Transverse colon (tissue), 3 donors: ENCODE measurements around the gene PTBP1.

Source experiments
- EP300 ChIP-seq: sonication (generic); formaldehyde crosslinking; IDR thresholded peaks from one replicate; pipeline ENCODE4 v1.6.1; 2017; ENCODE audit warnings: antibody characterized with exemption, low read depth
- TF ChIP-seq, protein P1 (sequence below), 5 experiments: fragments of 200-600 bp in 3 of 5; fragments of 450-650 bp in 2 of 5; sonication (generic) in 3 of 5; IDR thresholded peaks; 1 replicate in 2 of 5; 2 replicates in 3 of 5; pipeline ENCODE4 v1.5.1; 2016 to 2017; ENCODE audit warnings: antibody characterized with exemption in 5 of 5, inconsistent platforms in 3 of 5, mild to moderate bottlenecking in 2 of 5, moderate library complexity in 1 of 5

DNA sequence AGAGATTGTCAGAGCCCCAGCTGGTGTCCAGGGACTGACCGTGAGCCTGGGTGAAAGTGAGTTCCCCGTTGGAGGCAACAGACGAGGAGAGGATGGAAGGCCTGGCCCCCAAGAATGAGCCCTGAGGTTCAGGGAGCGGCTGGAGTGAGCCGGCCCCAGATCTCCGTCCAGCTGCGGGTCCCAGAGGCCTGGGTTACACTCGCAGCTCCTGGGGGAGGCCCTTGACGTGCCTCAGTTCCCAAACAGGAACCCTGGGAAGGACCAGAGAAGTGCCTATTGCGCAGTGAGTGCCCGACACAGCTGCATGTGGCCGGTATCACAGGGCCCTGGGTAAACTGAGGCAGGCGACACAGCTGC, 53.7 kb downstream of the PTBP1 start:
- TF ChIP-seq, protein P1, sequence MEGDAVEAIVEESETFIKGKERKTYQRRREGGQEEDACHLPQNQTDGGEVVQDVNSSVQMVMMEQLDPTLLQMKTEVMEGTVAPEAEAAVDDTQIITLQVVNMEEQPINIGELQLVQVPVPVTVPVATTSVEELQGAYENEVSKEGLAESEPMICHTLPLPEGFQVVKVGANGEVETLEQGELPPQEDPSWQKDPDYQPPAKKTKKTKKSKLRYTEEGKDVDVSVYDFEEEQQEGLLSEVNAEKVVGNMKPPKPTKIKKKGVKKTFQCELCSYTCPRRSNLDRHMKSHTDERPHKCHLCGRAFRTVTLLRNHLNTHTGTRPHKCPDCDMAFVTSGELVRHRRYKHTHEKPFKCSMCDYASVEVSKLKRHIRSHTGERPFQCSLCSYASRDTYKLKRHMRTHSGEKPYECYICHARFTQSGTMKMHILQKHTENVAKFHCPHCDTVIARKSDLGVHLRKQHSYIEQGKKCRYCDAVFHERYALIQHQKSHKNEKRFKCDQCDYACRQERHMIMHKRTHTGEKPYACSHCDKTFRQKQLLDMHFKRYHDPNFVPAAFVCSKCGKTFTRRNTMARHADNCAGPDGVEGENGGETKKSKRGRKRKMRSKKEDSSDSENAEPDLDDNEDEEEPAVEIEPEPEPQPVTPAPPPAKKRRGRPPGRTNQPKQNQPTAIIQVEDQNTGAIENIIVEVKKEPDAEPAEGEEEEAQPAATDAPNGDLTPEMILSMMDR (IDR thresholded peaks at IDR 0.05), result no peak
- TF ChIP-seq EP300, result no peak
